CD14-positive monocyte (primary cell): ENCODE results near the gene IL17C. TPM values are rescaled to one million over a fixed set of nuclear protein-coding genes. Genes with fewer than 3 reads are reported as not detected.

Experiments used
- DNase-seq, 3 donors: peaks; one replicate each; pipeline ENCODE4 v3.0.0-alpha.2; 2011 to 2022
- H2AFZ ChIP-seq: 2 replicates; pipeline ENCODE4 v1.6.0; 2012; ENCODE audit warnings: mild to moderate bottlenecking, low read depth, low read length, inconsistent platforms; ENCODE audit not compliant: insufficient read depth, poor library complexity, severe bottlenecking
- H3K27ac ChIP-seq, 2 donors: 1 replicate in 1 of 2; 2 replicates in 1 of 2; pipeline ENCODE4 v1.5.1; 2012 to 2013; ENCODE audit warnings: low read length in 2 of 2, control low read depth in 1 of 2, inconsistent platforms in 1 of 2, low read depth in 1 of 2, mild to moderate bottlenecking in 1 of 2
- H3K27me3 ChIP-seq, 2 donors: one replicate each; pipeline versions ENCODE4 v1.6.0 to v1.6.1; 2011 to 2013; ENCODE audit warnings: low read length in 2 of 2; ENCODE audit not compliant: control insufficient read depth in 2 of 2, insufficient read depth in 2 of 2
- H3K36me3 ChIP-seq, 2 donors: replicated peaks in 1 of 2; 1 replicate in 1 of 2; 2 replicates in 1 of 2; pipeline versions ENCODE4 v1.5.1 to v1.6.1; 2012 to 2013; ENCODE audit warnings: low read length in 2 of 2, control low read depth in 1 of 2, inconsistent platforms in 1 of 2, mild to moderate bottlenecking in 1 of 2; ENCODE audit not compliant: insufficient read depth in 2 of 2, control insufficient read depth in 1 of 2
- H3K4me1 ChIP-seq, 2 donors: 1 replicate in 1 of 2; 2 replicates in 1 of 2; pipeline versions ENCODE4 v1.5.1 to v1.6.1; 2012 to 2013; ENCODE audit warnings: low read length in 2 of 2, control low read depth in 1 of 2, inconsistent platforms in 1 of 2, mild to moderate bottlenecking in 1 of 2, moderate library complexity in 1 of 2; ENCODE audit not compliant: insufficient read depth in 2 of 2, control insufficient read depth in 1 of 2
- H3K4me2 ChIP-seq: replicated peaks from 2 replicates; pipeline ENCODE3; 2012; ENCODE audit warnings: low read length, moderate library complexity, mild to moderate bottlenecking; ENCODE audit not compliant: poor library complexity, severe bottlenecking; ENCODE audit errors: extremely low read depth
- H3K4me3 ChIP-seq, 3 experiments: fragments of 200-600 bp in 1 of 3; sonication (generic) in 1 of 3; replicated peaks in 1 of 3; 1 replicate in 2 of 3; 2 replicates in 1 of 3; pipeline ENCODE4 v1.5.1; 2011 to 2013; ENCODE audit warnings: low read length in 3 of 3, mild to moderate bottlenecking in 3 of 3, control low read depth in 2 of 3, low read depth in 2 of 3, inconsistent platforms in 1 of 3, moderate library complexity in 1 of 3
- H3K79me2 ChIP-seq: 2 replicates; pipeline ENCODE4 v1.6.0; 2012; ENCODE audit warnings: mild to moderate bottlenecking, control low read depth, inconsistent platforms, low read length, moderate library complexity; ENCODE audit not compliant: insufficient read depth
- H3K9ac ChIP-seq: 2 replicates; pipeline ENCODE4 v1.6.0; 2017; ENCODE audit warnings: low read length, mild to moderate bottlenecking; ENCODE audit not compliant: insufficient read depth, poor library complexity, severe bottlenecking
- H3K9me3 ChIP-seq, 2 donors: replicated peaks in 1 of 2; 1 replicate in 1 of 2; 2 replicates in 1 of 2; pipeline versions ENCODE4 v1.5.1 to v1.6.1; 2012 to 2013; ENCODE audit warnings: low read length in 2 of 2, control low read depth in 1 of 2; ENCODE audit not compliant: control insufficient read depth in 1 of 2, insufficient read depth in 1 of 2
- H4K20me1 ChIP-seq: 2 replicates; pipeline ENCODE4 v1.6.0; 2012; ENCODE audit warnings: mild to moderate bottlenecking, low read length, control low read depth, moderate library complexity; ENCODE audit not compliant: insufficient read depth
- H3K27ac Mint-ChIP-seq, 7 donors: one replicate each; pipeline ENCODE4 v1.8.0; 2020; ENCODE audit warnings: mild to moderate bottlenecking in 7 of 7, mixed read lengths in 7 of 7, moderate library complexity in 6 of 7, inconsistent platforms in 2 of 7
- H3K27me3 Mint-ChIP-seq, 3 donors: one replicate each; pipeline ENCODE4 v1.8.0; 2021 to 2022; ENCODE audit warnings: low read depth in 3 of 3, mild to moderate bottlenecking in 3 of 3, mixed read lengths in 3 of 3, moderate library complexity in 3 of 3, inconsistent platforms in 1 of 3
- H3K36me3 Mint-ChIP-seq, 2 donors: one replicate each; pipeline ENCODE4 v1.8.0; 2020; ENCODE audit warnings: mixed read lengths in 2 of 2, inconsistent platforms in 1 of 2, mild to moderate bottlenecking in 1 of 2
- H3K4me1 Mint-ChIP-seq: one replicate; pipeline ENCODE4 v1.8.0; 2020; ENCODE audit warnings: mild to moderate bottlenecking, mixed read lengths
- H3K4me3 Mint-ChIP-seq, 2 donors: one replicate each; pipeline ENCODE4 v1.8.0; 2020; ENCODE audit warnings: mild to moderate bottlenecking in 2 of 2, mixed read lengths in 2 of 2, moderate library complexity in 1 of 2
- H3K9me3 Mint-ChIP-seq, 7 donors: one replicate each; pipeline ENCODE4 v1.8.0; 2020 to 2022; ENCODE audit warnings: mixed read lengths in 7 of 7, mild to moderate bottlenecking in 6 of 7, moderate library complexity in 6 of 7, inconsistent platforms in 2 of 7
- whole genome bisulfite sequencing: methylation state at CpG from one replicate; pipeline ENCODE4 v1.1.5; 2013; ENCODE audit warnings: missing lambda C conversion rate; ENCODE audit not compliant: insufficient coverage; 5-methylcytosine and 5-hydroxymethylcytosine counted together
- intact Hi-C, 2 donors: fragments of 100-400 bp; cut with micrococcal nuclease; formaldehyde crosslinking; loops; one replicate each; pipeline versions ENCODE4 v1.15.0 to v1.15.1; 2023
- polyA plus RNA-seq, 3 donors: library from polyadenylated mRNA; depleted of rRNA in 1 of 3; unstranded in 2 of 3; stranded (reverse) in 1 of 3; fragments of 300-500 nt in 2 of 3; fragments of >200 nt in 1 of 3; fragmentation: Illumina TruSeq in 2 of 3; gene quantifications; 1 replicate in 2 of 3; 2 replicates in 1 of 3; pipeline ENCODE4 v1.2.3, GENCODE V29; 2012 to 2021
- TF ChIP-seq, protein P1 (sequence below): fragments of 200-600 bp; IDR thresholded peaks from one replicate; pipeline ENCODE4 v1.8.0; 2022; ENCODE audit warnings: antibody characterized with exemption, mild to moderate bottlenecking

IL17C gene
- polyA plus RNA-seq, 3 donors, result 0.08 TPM; not detected in 2

DNA sequence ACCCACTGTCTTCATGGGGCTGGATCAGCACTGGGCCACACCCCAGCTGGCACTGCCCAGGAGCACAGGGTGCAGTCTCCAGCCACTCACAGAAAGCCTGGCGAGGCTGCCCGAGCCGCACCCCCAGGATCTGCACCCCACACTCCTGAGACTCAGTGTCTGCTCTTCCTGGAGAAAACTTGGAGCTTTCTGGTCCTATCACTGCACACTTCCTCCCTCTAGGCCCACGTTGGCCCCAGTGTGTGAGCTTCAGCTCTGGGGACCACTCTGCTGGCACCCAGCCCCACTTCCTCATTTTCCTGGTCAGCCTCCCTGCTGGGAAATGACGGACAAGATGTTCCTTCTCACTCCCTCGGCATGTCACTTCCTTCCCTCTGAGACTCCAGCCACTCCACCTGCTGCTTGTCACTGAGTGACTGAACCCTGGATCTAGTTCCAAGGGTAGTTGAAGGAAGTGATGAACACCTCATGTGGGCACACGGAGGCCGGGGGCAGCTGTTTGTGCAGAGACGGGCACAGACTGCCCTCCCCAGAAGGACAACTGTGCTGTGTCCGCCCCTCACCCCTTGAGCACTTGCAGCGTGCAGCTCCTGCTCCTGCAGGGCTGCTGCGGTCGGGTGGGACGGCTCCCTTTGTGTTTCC is 39.2 kb upstream of the IL17C start:
- Mint-ChIP-seq H3K27me3 (peaks cover 0 to 6% (median 0%) of the 10 kb centered on the region in 3 donors), H3K36me3 (peaks cover 53 to 77% of the 10 kb centered on the region in 2 donors), H3K4me3 (peak overlapping the region; percentile 17 to 70), H3K9me3 (peaks cover 0 to 3% (median 0%) of the 10 kb centered on the region in 7 donors), H3K27ac (peak overlapping the region; percentile 84 to 95 (median 91)), H3K4me1 (peaks cover 31% of the 10 kb centered on the region)
- no peak overlapping the region for H3K9ac ChIP-seq
- H3K27me3 ChIP-seq, result no peaks in the 10 kb centered on the region
- TF ChIP-seq, protein P1, sequence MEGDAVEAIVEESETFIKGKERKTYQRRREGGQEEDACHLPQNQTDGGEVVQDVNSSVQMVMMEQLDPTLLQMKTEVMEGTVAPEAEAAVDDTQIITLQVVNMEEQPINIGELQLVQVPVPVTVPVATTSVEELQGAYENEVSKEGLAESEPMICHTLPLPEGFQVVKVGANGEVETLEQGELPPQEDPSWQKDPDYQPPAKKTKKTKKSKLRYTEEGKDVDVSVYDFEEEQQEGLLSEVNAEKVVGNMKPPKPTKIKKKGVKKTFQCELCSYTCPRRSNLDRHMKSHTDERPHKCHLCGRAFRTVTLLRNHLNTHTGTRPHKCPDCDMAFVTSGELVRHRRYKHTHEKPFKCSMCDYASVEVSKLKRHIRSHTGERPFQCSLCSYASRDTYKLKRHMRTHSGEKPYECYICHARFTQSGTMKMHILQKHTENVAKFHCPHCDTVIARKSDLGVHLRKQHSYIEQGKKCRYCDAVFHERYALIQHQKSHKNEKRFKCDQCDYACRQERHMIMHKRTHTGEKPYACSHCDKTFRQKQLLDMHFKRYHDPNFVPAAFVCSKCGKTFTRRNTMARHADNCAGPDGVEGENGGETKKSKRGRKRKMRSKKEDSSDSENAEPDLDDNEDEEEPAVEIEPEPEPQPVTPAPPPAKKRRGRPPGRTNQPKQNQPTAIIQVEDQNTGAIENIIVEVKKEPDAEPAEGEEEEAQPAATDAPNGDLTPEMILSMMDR, result no peak
- peak overlapping the region; percentile 59 to 75 for H3K27ac ChIP-seq
- DNase-seq, result peak; percentile 82 to 94 (median 84)
- peak overlapping the region; percentile 61 for H2AFZ ChIP-seq
- H3K79me2 ChIP-seq, result peaks cover 13% of the 10 kb centered on the region
- peak overlapping the region; percentile 33 for H3K4me2 ChIP-seq
- peak overlapping the region in 1 of 3 experiments; percentile 19 for H3K4me3 ChIP-seq
- peaks cover 4% of the 10 kb centered on the region for H4K20me1 ChIP-seq
- WGBS, result 21% methylated on average over 10 of the region's 14 CpGs
- peaks cover 23 to 26% of the 10 kb centered on the region in 2 donors for H3K4me1 ChIP-seq
- peaks cover 25 to 58% of the 10 kb centered on the region in 2 donors for H3K36me3 ChIP-seq
- intact Hi-C loops, result loop anchor here in 1 of 2 donors (10.0 kb wide), 1 partner anchor 86 kb away; the partner anchor contains the start of gene SNAI3
- no peaks in the 10 kb centered on the region for H3K9me3 ChIP-seq

DNA sequence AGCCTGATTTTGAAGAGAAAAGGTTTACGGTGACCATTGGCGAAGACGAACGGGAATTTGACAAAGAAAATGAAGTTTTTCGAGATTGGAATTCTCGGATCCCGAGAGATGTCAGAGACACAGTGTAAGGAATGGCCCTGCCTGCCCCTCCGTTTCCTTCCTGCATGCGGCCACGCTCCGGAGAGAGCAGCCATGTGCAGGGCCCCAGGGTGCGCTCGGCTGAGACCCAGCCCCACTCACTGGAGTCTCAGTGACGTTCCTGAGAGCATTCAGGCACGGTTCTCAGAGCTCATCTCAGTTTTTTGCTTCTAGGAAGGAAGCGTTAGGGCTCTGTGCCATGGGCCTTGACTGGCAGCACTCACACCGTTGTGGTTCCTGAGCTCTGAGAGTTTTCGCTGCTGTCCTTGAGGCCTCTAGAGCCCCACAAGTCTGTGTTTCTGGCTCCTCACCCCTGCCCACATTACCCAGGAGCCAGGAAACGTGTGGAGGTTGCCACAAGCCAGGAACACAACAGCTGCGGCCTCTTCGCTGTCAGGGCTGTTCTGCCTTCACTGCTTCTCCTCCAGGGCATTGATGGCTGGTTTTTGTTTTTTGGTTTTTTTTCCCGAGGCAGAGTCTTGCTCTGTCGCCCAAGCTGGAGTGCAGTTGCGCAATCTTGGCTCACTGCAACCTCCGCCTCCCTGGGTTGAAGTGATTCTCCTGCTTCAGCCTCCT is 38.4 kb upstream of the IL17C start:
- Histone ChIP-seq H3K36me3 (peaks cover 25 to 62% of the 10 kb centered on the region in 2 donors), H3K4me1 (peaks cover 23 to 26% of the 10 kb centered on the region in 2 donors), H3K9me3 (no peaks in the 10 kb centered on the region), H4K20me1 (peaks cover 4% of the 10 kb centered on the region), H3K27me3 (no peaks in the 10 kb centered on the region), H3K27ac (peak overlapping the region; percentile 59 to 75), H3K4me2 (peak overlapping the region; percentile 33), H3K79me2 (peaks cover 10% of the 10 kb centered on the region), H3K9ac (no peak overlapping the region), H3K4me3 (peak overlapping the region in 1 of 3 experiments; percentile 19), H2AFZ (no peak overlapping the region)
- peak overlapping the region; percentile 84 to 95 (median 91) for H3K27ac Mint-ChIP-seq
- H3K27me3 Mint-ChIP-seq, result peaks cover 0 to 6% (median 0%) of the 10 kb centered on the region in 3 donors
- H3K4me1 Mint-ChIP-seq, result peaks cover 33% of the 10 kb centered on the region
- 62% methylated on average over 20 of the region's 25 CpGs for WGBS
- TF ChIP-seq, protein P1, result no peak
- peak in 1 of 3 donors; percentile 4 for DNase-seq
- H3K4me3 Mint-ChIP-seq, result peak overlapping the region in 1 of 2 donors; percentile 70
- intact Hi-C loops, result loop anchor here in 1 of 2 donors (10.0 kb wide), 1 partner anchor 85 kb away; the partner anchor contains the start of gene SNAI3
- H3K9me3 Mint-ChIP-seq, result peaks cover 0 to 3% (median 0%) of the 10 kb centered on the region in 7 donors
- peaks cover 53 to 79% of the 10 kb centered on the region in 2 donors for H3K36me3 Mint-ChIP-seq
